HG03066 (cell line): Measurements from ENCODE around the gene FCGR3A.

Experiments used
- ATAC-seq: cut with Tn5 transposase; IDR thresholded peaks from one replicate; pipeline ENCODE4 v1.9.1; 2021; ENCODE audit warnings: low read depth; ENCODE audit not compliant: unreplicated experiment

FCGR3A gene

GRCh38 chr1:161505686-161506085 lies 43.9 kb downstream of the FCGR3A start:
- no peak for ATAC-seq

GRCh38 chr1:161503394-161503748 lies 46.2 kb downstream of the FCGR3A start:
- no peak for ATAC-seq

GRCh38 chr1:161502641-161503393 lies 46.8 kb downstream of the FCGR3A start:
- no peak for ATAC-seq

GRCh38 chr1:161502181-161502580 lies 47.4 kb downstream of the FCGR3A start:
- ATAC-seq: no peak

- ATAC-seq: no peak
These were observed 48.4 kb downstream of the FCGR3A start for GRCh38 chr1:161501234-161501633.

GRCh38 chr1:161499099-161500039 lies 50.2 kb downstream of the FCGR3A start:
- ATAC-seq: no peak

- no peak for ATAC-seq
These were observed 51.0 kb downstream of the FCGR3A start for GRCh38 chr1:161498646-161499045.

- no peak for ATAC-seq
These were observed 51.7 kb downstream of the FCGR3A start for GRCh38 chr1:161497961-161498360.

- no peak for ATAC-seq
These were observed 54.1 kb downstream of the FCGR3A start for GRCh38 chr1:161495490-161495889.

GRCh38 chr1:161494091-161494735 lies 55.4 kb downstream of the FCGR3A start:
- no peak for ATAC-seq

- ATAC-seq: no peak
These were observed 56.8 kb downstream of the FCGR3A start for GRCh38 chr1:161492827-161493226.
